GM13977 (cell line): ENCODE measurements around the gene PARPBP.
"Not testable (repeated sequence)": the region's sequence is repeated elsewhere in the genome, so short reads cannot be mapped to it uniquely, and the experiment has no call there.

ENCODE experiments used
- DNase-seq: peaks from one replicate; pipeline ENCODE4 v3.0.0; 2012; ENCODE audit warnings: low spot score
- in situ Hi-C: fragments of 300-500 bp; cut with MboI; formaldehyde crosslinking; loops from one replicate; pipeline ENCODE4 v1.12.0; 2022; ENCODE audit warnings: low sequenced_read_pairs, low pct_unique_long_range_greater_than_20kb, mixed read lengths, inconsistent platforms; ENCODE audit not compliant: unreplicated experiment
- TF ChIP-seq, protein P1 (sequence below): IDR thresholded peaks from 2 replicates; pipeline ENCODE4 v1.5.1; 2012; ENCODE audit warnings: mild to moderate bottlenecking, control low read depth; ENCODE audit not compliant: insufficient read depth; ENCODE audit errors: extremely low read depth, missing control alignments

Gene PARPBP

DNA sequence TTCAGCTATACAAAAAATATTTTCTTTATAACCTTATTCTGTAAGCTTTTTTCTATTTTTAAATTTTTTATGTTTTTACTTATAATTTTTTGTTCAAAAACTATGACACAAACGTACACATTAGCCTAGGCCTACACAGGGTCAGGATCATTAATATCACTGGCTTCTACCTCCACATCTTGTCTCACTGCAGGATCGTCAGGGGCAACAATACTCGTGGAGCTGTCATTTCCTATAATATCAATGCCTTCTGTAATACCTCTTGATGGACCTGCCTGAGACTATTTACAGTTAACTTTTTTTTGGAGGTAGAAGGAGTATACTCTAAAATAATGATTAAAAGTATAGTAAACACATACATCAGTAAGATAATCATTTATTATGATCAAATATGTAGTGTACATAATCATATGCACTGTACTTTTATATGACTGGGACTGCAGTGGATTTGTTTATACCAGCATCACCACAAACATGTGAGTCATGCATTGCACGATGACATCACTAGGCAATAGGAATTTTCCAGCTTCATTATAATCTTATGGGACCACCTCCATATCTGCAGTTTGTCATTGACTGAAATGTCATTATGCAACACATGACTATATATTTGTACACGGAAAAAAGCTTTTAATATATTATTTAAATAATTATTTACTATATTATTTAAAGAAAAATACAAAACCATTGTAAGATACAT is 96.2 kb downstream of the PARPBP start:
- no peak for DNase-seq
- in situ Hi-C loops = no loop called here
- TF ChIP-seq, protein P1, sequence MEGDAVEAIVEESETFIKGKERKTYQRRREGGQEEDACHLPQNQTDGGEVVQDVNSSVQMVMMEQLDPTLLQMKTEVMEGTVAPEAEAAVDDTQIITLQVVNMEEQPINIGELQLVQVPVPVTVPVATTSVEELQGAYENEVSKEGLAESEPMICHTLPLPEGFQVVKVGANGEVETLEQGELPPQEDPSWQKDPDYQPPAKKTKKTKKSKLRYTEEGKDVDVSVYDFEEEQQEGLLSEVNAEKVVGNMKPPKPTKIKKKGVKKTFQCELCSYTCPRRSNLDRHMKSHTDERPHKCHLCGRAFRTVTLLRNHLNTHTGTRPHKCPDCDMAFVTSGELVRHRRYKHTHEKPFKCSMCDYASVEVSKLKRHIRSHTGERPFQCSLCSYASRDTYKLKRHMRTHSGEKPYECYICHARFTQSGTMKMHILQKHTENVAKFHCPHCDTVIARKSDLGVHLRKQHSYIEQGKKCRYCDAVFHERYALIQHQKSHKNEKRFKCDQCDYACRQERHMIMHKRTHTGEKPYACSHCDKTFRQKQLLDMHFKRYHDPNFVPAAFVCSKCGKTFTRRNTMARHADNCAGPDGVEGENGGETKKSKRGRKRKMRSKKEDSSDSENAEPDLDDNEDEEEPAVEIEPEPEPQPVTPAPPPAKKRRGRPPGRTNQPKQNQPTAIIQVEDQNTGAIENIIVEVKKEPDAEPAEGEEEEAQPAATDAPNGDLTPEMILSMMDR = no peak

DNA sequence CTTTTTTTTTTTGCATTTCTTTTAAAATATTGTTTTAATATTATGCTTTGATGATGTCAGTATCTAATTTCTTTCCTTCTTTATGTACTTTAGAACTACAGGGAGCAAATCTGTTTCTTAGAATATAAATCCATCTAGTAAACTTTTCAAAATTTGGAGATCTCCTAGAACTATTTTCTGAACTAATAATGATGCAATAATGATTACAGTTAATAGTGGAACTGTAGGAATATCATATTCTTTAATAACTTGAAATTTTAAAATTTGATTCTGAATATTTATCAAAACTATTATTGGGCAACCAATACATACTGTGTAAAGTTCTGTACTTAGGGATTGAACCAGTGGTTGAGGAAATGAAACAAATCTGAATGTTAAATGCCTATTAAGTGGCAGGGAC is 100.8 kb downstream of the PARPBP start:
- in situ Hi-C loops = no loop called here
- no peak for DNase-seq
- TF ChIP-seq, protein P1 = no peak

DNA sequence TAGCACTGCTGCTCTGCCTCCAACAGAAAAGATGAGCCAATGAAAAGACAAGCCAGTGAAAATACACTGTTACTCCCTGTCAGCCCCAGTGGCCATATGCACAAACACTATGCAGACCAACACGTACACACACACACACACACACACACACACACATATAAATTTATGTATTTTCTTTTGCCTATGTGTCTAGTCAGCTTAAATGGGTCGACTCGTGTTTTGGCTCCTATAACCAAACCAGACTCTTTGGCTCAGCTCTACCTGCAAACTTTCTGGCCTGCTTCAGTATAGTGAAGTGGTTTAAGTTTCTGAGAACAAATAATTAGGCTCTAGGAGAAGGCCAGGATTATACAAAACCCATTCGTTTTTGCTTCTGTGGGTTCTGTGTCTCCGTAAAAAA is 108.0 kb downstream of the PARPBP start:
- in situ Hi-C loops = no loop called here
- DNase-seq = no peak
- TF ChIP-seq, protein P1 = no peak

DNA sequence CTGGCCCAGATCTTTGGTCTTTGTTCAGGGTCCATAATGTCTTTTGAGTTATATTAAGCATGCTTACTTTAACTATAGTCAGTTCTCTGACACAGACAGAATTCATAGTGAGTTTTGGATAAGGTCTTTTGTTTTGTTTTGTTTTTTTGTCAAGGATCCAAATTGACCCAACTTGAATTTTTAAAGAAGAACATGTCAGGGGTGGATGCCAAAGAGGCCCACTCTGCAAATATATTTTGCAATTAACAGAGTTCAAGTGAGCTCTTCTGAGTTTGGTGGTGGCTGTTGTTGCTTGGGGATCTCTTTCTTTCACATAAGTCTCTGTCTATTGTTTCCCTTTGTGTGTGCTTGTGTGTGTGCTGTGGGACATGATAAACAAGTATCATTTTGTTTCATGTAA is 112.1 kb downstream of the PARPBP start:
- in situ Hi-C loops = no loop called here
- DNase-seq = no peak
- TF ChIP-seq, protein P1 = no peak

DNA sequence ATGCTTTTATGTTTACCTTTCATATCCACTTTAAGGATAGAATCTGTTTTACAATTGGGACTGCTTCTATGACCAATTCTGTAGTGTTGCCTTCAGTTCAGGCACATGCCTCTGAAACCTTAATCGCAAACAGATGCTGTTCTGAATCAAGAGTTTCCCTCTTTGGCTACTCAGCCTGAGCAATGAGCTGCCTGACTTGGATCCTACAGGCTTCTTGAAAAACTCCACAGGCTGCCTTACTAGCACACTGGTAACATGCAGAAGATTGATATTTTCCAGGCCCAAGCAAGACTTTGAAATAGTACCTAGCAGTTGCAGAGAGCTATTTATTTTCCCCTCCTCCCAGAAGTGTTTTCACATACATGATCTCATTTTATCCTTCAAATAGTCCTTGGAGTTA is 112.5 kb downstream of the PARPBP start:
- in situ Hi-C loops = no loop called here
- TF ChIP-seq, protein P1 = no peak
- DNase-seq = no peak

DNA sequence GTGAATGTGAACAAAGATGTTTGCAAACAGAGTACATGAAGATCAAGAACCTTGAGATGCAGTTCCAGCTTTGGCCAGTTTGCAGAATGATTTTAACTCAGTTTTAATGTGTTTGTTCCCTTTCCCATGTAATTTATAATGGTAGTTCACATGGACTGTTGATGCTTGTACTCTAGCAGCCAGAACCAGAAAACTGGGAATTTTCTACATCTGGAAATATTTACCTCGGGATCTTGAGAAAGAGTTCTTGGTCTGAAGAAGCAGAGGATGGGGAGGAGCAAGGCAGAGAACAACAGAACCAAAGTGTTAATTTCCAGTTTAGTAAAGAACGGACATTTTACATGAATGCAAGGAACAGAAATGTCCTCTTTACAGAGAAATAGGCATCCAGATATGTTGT is 114.6 kb downstream of the PARPBP start:
- DNase-seq = no peak
- in situ Hi-C loops = no loop called here

DNA sequence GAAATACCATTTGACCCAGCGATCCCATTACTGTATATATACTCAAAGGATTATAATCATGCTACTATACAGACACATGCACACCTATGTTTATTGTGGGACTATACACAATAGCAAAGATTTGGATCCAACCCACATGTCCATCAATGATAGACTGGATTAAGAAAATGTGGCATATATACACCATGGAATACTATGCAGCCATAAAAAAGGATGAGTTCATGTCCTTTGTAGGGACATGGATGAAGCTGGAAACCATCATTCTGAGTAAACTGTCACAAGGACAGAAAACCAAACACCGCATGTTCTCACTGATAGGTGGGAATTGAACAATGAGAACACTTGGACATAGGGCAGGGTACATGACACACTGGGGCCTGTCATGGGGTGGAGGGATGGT is 120.9 kb downstream of the PARPBP start:
- DNase-seq, in situ Hi-C loops: not testable (repeated sequence)

More for the DNA sequence above, 114.6 kb downstream of the PARPBP start:
- TF ChIP-seq, protein P1 = no peak
